OCI-LY7 (cell line): Measurements from ENCODE around the gene TMEM178B.

Experiments used
- EZH2phosphoT487 ChIP-seq: fragments of 200-600 bp; sonication (generic); IDR thresholded peaks from 2 replicates; pipeline ENCODE4 v1.6.1; 2018; ENCODE audit warnings: low read depth, borderline replicate concordance, mild to moderate bottlenecking, mixed run types, antibody characterized with exemption, low read length, moderate library complexity, mixed read lengths
- TF ChIP-seq, protein P1 (sequence below): fragments of 200-600 bp; sonication (generic); conservative IDR thresholded peaks from 2 replicates; pipeline ENCODE4 v1.5.1; 2014; ENCODE audit warnings: mild to moderate bottlenecking, antibody characterized with exemption, low read length, moderate library complexity, mixed read lengths

GRCh38 chr7:141198194-141198958 is 124.5 kb downstream of the TMEM178B start:
- TF ChIP-seq, protein P1, sequence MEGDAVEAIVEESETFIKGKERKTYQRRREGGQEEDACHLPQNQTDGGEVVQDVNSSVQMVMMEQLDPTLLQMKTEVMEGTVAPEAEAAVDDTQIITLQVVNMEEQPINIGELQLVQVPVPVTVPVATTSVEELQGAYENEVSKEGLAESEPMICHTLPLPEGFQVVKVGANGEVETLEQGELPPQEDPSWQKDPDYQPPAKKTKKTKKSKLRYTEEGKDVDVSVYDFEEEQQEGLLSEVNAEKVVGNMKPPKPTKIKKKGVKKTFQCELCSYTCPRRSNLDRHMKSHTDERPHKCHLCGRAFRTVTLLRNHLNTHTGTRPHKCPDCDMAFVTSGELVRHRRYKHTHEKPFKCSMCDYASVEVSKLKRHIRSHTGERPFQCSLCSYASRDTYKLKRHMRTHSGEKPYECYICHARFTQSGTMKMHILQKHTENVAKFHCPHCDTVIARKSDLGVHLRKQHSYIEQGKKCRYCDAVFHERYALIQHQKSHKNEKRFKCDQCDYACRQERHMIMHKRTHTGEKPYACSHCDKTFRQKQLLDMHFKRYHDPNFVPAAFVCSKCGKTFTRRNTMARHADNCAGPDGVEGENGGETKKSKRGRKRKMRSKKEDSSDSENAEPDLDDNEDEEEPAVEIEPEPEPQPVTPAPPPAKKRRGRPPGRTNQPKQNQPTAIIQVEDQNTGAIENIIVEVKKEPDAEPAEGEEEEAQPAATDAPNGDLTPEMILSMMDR, result no peak
- TF ChIP-seq EZH2phosphoT487, result no peak
